Activated naive CD4-positive, alpha-beta T cell treated with anti-CD3 and anti-CD28 coated beads for 36 hours (primary cell): ENCODE measurements around the gene MAP3K2. TPM values are rescaled to one million over a fixed set of nuclear protein-coding genes. Genes with fewer than 3 reads are reported as not detected.
A peak's percentile ranks its signal among the peaks of the same experiment; 100 is the strongest.

Source experiments
- CTCF ChIA-PET: fragments of 350-600 bp; sonication (Branson Sonifier 250); formaldehyde crosslinking; loops from one replicate; lab custom pipeline; 2021; ENCODE audit warnings: antibody characterized with exemption; lab: Charles Lee
- DNase-seq: peaks from one replicate; pipeline ENCODE4 v3.0.0-alpha.2; 2020
- H3K27ac Mint-ChIP-seq: one replicate; pipeline ENCODE4 v1.8.0; 2021; ENCODE audit warnings: mild to moderate bottlenecking, mixed read lengths
- H3K27me3 Mint-ChIP-seq: one replicate; pipeline ENCODE4 v1.8.0; 2021; ENCODE audit warnings: low read depth, mixed read lengths
- H3K36me3 Mint-ChIP-seq: one replicate; pipeline ENCODE4 v1.8.0; 2021; ENCODE audit warnings: low read depth, mixed read lengths
- H3K4me1 Mint-ChIP-seq: one replicate; pipeline ENCODE4 v1.8.0; 2021; ENCODE audit warnings: low read depth, mixed read lengths
- H3K4me3 Mint-ChIP-seq: one replicate; pipeline ENCODE4 v1.8.0; 2021; ENCODE audit warnings: mild to moderate bottlenecking, moderate library complexity, mixed read lengths
- H3K9me3 Mint-ChIP-seq: one replicate; pipeline ENCODE4 v1.8.0; 2021; ENCODE audit warnings: mixed read lengths
- intact Hi-C: fragments of 100-400 bp; cut with micrococcal nuclease; formaldehyde crosslinking; loops from one replicate; pipeline ENCODE4 v1.15.1; 2023
- total RNA-seq, 2 experiments: library from RNA; stranded (reverse); gene quantifications; one replicate each; pipeline ENCODE4 v1.2.3, GENCODE V29; 2021

MAP3K2 gene
- total RNA-seq, 2 experiments from 2014 or later, result 27.1 to 27.4 TPM

DNA sequence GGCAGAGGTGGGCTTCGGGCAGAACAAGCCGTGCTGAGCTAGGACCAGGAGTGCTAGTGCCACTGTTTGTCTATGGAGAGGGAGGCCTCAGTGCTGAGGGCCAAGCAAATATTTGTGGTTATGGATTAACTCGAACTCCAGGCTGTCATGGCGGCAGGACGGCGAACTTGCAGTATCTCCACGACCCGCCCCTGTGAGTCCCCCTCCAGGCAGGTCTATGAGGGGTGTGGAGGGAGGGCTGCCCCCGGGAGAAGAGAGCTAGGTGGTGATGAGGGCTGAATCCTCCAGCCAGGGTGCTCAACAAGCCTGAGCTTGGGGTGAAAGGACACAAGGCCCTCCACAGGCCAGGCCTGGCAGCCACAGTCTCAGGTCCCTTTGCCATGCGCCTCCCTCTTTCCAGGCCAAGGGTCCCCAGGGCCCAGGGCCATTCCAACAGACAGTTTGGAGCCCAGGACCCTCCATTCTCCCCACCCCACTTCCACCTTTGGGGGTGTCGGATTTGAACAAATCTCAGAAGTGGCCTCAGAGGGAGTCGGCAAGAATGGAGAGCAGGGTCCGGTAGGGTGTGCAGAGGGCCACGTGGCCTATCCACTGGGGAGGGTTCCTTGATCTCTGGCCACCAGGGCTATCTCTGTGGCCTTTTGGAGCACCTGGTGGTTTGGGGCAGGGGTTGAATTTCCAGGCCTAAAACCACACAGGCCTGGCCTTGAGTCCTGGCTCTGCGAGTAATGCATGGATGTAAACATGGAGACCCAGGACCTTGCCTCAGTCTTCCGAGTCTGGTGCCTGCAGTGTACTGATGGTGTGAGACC is 30.7 kb upstream of the MAP3K2 start, which contains the start of gene PROC:
Gene PROC (plus strand): TSS at position 128 of the 812 bp plus-strand sequence. CDS start 1,516 bp downstream, outside the sequence.
- Mint-ChIP-seq H3K27ac (no peak within 1 kb of the TSS), H3K36me3 (no peaks in the 10 kb centered on the region), H3K4me3 (no peak within 1 kb of the TSS), H3K27me3 (peaks cover 36% of the 10 kb centered on the region), H3K9me3 (peaks cover under 1% of the 10 kb centered on the region), H3K4me1 (peaks cover 25% of the 10 kb centered on the region)
- no peak for DNase-seq
- intact Hi-C loops, result loop anchor here (5.0 kb wide), 2 partner anchors 219 to 351 kb away; no protein-coding TSS in a partner anchor
- CTCF ChIA-PET, result no interaction called here

- H3K4me3 Mint-ChIP-seq, result no peak overlapping the region
- intact Hi-C loops, result loop anchor here (2.0 to 5.0 kb wide), 3 partner anchors 220 to 350 kb away; no protein-coding TSS in a partner anchor
- peaks cover 6% of the 10 kb centered on the region for H3K9me3 Mint-ChIP-seq
- CTCF ChIA-PET, result interaction anchor here (2.9 kb wide), 1 partner anchor 63 kb away, joined by 15 read pairs; no protein-coding TSS in a partner anchor
- peaks cover 34% of the 10 kb centered on the region for H3K27me3 Mint-ChIP-seq
- no peaks in the 10 kb centered on the region for H3K36me3 Mint-ChIP-seq
- H3K27ac Mint-ChIP-seq, result no peak overlapping the region
- H3K4me1 Mint-ChIP-seq, result peaks cover 23% of the 10 kb centered on the region
- DNase-seq, result no peak
Observed at GRCh38 chr2:127417406-127417805, 29.6 kb upstream of the MAP3K2 start.

DNA sequence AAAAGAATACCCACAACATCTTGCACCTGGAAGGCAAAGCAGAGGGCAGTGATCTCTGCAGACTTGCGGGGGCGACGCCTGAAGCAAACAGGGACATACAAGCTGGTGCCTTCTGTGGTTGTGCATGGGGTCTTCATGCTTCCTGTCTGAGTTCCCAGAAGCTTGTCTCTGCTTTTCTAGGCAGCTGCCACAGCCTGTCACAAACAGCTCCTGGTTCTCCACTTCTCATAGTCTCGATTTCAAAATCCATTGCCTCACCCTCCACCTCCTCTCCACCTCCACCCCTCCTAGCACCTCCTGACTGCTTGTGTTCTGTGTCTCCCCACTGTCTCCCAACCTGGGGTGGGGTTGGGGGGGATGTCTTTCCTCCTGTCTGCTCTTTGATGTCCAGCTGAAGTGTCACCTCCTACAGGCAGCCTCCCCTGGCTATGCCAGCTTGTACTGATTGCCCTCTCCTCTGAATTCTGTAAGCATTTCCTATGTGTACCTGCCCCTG is 28.8 kb upstream of the MAP3K2 start:
- DNase-seq, result peak; percentile 21
- H3K27ac Mint-ChIP-seq, result no peak overlapping the region
- peaks cover 27% of the 10 kb centered on the region for H3K4me1 Mint-ChIP-seq
- H3K4me3 Mint-ChIP-seq, result peak overlapping the region; percentile 63
- no peaks in the 10 kb centered on the region for H3K36me3 Mint-ChIP-seq
- H3K27me3 Mint-ChIP-seq, result peaks cover 26% of the 10 kb centered on the region
- CTCF ChIA-PET, result interaction anchor here (0.7 to 2.9 kb wide), 13 partner anchors 13 to 219 kb away, joined by 3 to 15 read pairs (median 4); partner anchors contain the start of gene ERCC3
- intact Hi-C loops, result loop anchor here (1.0 to 5.0 kb wide), 8 partner anchors 9 to 349 kb away; partner anchors contain the start of gene MAP3K2
- peaks cover 6% of the 10 kb centered on the region for H3K9me3 Mint-ChIP-seq

DNA sequence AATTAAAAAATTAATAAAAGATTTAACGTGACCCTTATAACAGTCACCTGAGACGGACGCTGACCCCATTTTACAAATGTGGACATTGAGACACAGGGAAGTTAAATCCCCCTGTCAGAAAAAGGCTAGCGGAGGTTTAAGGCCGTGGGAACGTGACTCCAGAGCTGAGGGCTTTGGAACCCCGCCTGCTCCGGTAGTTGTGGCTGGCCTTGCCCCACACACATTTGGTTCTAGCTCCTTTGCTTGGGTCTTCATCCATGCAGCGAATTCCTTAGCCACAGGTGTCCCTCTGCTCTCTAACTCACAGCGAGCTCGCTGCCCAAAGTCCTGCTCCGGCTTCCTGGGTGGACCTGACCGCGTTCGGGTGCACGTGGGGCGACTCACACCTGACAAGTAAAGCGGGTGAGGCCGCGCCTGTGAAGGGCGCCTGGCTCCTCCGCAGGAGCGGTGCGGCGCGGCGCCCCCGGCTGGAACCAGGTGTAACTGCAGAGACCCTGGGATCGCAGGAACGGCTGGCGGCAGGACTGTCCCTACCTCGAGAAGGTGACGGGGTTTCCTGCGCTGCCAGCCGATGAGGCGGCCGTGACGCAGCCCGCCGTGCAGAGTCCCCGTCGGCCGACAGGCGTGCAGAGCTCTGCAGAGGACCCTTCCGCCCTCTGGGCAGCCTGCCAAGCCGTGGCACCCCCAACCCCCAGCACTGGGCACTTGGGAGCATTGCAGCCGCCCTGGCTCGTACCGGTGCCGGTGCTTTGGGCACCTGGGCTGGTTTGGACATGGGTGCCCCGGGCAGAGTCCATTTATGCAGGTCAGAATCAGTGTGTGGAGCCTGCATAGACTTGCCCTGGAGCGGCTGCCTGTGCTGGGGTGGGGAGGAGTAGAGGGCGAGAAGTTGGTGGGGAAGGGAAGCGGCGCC is 28.1 kb upstream of the MAP3K2 start:
- H3K36me3 Mint-ChIP-seq, result no peaks in the 10 kb centered on the region
- CTCF ChIA-PET, result interaction anchor here (0.7 to 2.9 kb wide), 19 partner anchors 11 to 219 kb away, joined by 3 to 15 read pairs (median 4); partner anchors contain the start of genes ERCC3 and MAP3K2
- peaks cover 34% of the 10 kb centered on the region for H3K4me1 Mint-ChIP-seq
- peak overlapping the region; percentile 63 for H3K4me3 Mint-ChIP-seq
- DNase-seq, result peak; percentile 91
- H3K27ac Mint-ChIP-seq, result peak overlapping the region; percentile 61
- peaks cover 6% of the 10 kb centered on the region for H3K9me3 Mint-ChIP-seq
- intact Hi-C loops, result loop anchor here (1.0 to 5.0 kb wide), 8 partner anchors 9 to 349 kb away; partner anchors contain the start of gene MAP3K2
- peaks cover 21% of the 10 kb centered on the region for H3K27me3 Mint-ChIP-seq

GRCh38 chr2:127414638-127415592 is 27.1 kb upstream of the MAP3K2 start:
- Mint-ChIP-seq H3K4me3 (no peak overlapping the region), H3K4me1 (peaks cover 43% of the 10 kb centered on the region), H3K9me3 (peaks cover 6% of the 10 kb centered on the region), H3K36me3 (no peaks in the 10 kb centered on the region), H3K27me3 (peaks cover 18% of the 10 kb centered on the region), H3K27ac (no peak overlapping the region)
- intact Hi-C loops, result loop anchor here (5.0 kb wide), 4 partner anchors 222 to 758 kb away; partner anchors contain the start of genes GYPC and SFT2D3
- CTCF ChIA-PET, result interaction anchor here (0.8 to 2.9 kb wide), 14 partner anchors 10 to 218 kb away, joined by 3 to 15 read pairs (median 6); partner anchors contain the start of genes ERCC3 and MAP3K2
- no peak for DNase-seq

DNA sequence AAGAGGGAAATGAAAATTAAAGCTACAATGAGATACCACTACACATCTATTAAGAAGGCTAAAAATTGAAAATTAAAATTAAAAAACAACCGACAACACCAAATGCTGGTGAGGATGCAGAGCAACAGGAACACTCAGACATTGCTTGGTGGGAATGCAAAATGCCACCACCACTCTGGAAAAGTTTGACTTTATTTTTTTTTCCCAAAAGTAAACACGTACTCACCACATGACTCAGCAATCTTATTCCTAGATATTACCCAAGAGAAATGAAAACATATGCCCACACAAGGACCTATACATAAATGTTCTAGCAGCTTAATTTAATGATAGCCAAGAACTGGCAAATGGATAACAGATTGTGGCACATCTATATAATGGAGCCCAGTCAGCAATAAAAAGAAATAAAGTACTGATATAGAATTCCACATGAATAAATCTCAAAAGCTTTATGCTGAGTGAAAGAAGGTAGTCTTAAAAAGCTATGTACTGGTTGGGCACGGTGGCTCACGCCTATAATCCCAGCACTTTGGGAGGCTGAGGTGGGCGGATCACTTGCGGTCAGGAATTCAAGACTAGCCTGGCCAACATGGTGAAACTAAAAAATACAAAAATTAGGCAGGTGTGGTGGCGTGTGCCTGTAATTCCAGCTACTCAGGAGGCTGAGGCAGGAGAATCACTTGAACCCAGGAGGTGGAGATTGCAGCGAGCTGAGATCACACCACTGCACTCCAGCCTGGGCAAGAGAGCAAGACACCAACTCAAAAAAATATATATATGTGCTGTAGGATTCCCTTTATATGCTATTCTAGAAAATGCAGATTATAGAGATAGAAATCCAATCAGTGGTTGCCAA is 26.2 kb upstream of the MAP3K2 start:
- no peak overlapping the region for H3K4me3 Mint-ChIP-seq
- no peaks in the 10 kb centered on the region for H3K36me3 Mint-ChIP-seq
- H3K4me1 Mint-ChIP-seq, result peaks cover 45% of the 10 kb centered on the region
- H3K9me3 Mint-ChIP-seq, result peaks cover 6% of the 10 kb centered on the region
- H3K27me3 Mint-ChIP-seq, result peaks cover 18% of the 10 kb centered on the region
- DNase-seq, result no peak
- intact Hi-C loops, result loop anchor here (5.0 kb wide), 2 partner anchors 288 to 757 kb away; partner anchors contain the start of genes GYPC and SFT2D3
- CTCF ChIA-PET, result interaction anchor here (2.9 kb wide), 1 partner anchor 66 kb away, joined by 15 read pairs; no protein-coding TSS in a partner anchor
- no peak overlapping the region for H3K27ac Mint-ChIP-seq

DNA sequence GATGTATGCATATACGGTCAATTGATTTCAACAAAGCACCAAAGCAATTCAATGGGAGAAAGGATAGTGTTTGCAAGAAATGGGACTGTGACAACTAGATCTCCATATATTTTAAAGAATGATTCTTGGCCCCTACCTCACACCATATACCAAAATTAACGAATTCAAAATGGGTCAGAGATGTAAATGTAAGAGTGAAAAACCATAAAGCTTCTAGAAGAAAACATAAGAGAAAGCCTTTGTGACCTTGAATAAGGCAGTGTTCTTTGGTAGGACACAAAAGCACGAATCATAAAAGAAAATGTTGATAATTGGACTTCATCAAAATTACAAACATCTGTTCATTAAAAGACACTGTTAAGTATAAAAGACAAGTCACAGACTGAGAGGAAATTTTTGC is 25.4 kb upstream of the MAP3K2 start:
- Mint-ChIP-seq H3K4me1 (peaks cover 47% of the 10 kb centered on the region), H3K27me3 (peaks cover 18% of the 10 kb centered on the region), H3K27ac (no peak overlapping the region), H3K36me3 (no peaks in the 10 kb centered on the region), H3K9me3 (peaks cover 6% of the 10 kb centered on the region), H3K4me3 (no peak overlapping the region)
- DNase-seq, result no peak
- CTCF ChIA-PET, result no interaction called here
- intact Hi-C loops, result loop anchor here (5.0 kb wide), 2 partner anchors 289 to 756 kb away; partner anchors contain the start of genes GYPC and SFT2D3

GRCh38 chr2:127411653-127412369 is 24.0 kb upstream of the MAP3K2 start:
- DNase-seq, result no peak
- H3K4me3 Mint-ChIP-seq, result no peak overlapping the region
- peaks cover 46% of the 10 kb centered on the region for H3K4me1 Mint-ChIP-seq
- CTCF ChIA-PET, result interaction anchor here (1.3 kb wide), 1 partner anchor 71 kb away, joined by 3 read pairs; no protein-coding TSS in a partner anchor
- intact Hi-C loops, result loop anchor here (1.0 to 5.0 kb wide), 3 partner anchors 114 to 755 kb away; partner anchors contain the start of genes GYPC, IWS1 and SFT2D3
- H3K36me3 Mint-ChIP-seq, result no peaks in the 10 kb centered on the region
- no peak overlapping the region for H3K27ac Mint-ChIP-seq
- peaks cover 13% of the 10 kb centered on the region for H3K27me3 Mint-ChIP-seq
- H3K9me3 Mint-ChIP-seq, result peaks cover 6% of the 10 kb centered on the region

GRCh38 chr2:127410871-127411652 is 23.3 kb upstream of the MAP3K2 start:
- Mint-ChIP-seq H3K27me3 (peaks cover 12% of the 10 kb centered on the region), H3K27ac (peak overlapping the region; percentile 81), H3K4me3 (no peak overlapping the region), H3K4me1 (peaks cover 38% of the 10 kb centered on the region), H3K36me3 (no peaks in the 10 kb centered on the region), H3K9me3 (peaks cover 6% of the 10 kb centered on the region)
- CTCF ChIA-PET, result interaction anchor here (0.5 to 1.3 kb wide), 3 partner anchors 22 to 72 kb away, joined by 3 to 8 read pairs (median 4); no protein-coding TSS in a partner anchor
- intact Hi-C loops, result loop anchor here (1.0 to 5.0 kb wide), 4 partner anchors 23 to 754 kb away; partner anchors contain the start of genes GYPC, IWS1 and SFT2D3
- peak; percentile 30 for DNase-seq
